ENCODE data around the gene TIGD1.
A peak's percentile ranks its signal among the peaks of the same experiment; 100 is the strongest.

Gene TIGD1

DNA sequence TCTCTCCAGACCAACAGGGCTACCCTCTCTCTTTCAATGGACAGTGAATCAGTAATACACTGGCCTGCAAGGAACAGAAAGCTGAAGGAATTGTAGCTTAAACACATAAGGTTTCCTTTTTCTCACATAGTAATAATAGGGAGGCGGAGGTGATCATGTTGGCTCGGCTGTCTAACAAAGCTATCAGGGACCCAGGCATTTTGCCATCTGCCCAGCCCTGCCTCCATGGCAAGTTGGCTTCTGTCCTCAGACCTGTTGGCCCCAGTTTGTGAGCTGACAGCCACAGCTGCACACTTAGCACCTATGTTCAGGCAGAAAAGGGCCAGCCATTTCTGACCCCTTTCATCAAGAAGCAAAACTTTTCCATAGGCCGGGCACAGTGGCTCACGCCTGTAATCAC lies 12.9 kb downstream of the TIGD1 start:
- H3K27ac ChIP-seq (ENCODE audit: low read length), result no peak overlapping the region
- H4K20me1 ChIP-seq (ENCODE audit: insufficient read depth, low read length), result no peaks in the 10 kb centered on the region
- no peak for DNase-seq
- H3K9me2 ChIP-seq (replicated peaks; ENCODE audit: insufficient read depth, low read length), result no peaks in the 10 kb centered on the region
- H3K9me3 ChIP-seq (replicated peaks; ENCODE audit: insufficient read depth, low read length), result no peaks in the 10 kb centered on the region
- H3K4me2 ChIP-seq (ENCODE audit: low read depth, low read length), result no peak overlapping the region
- TF ChIP-seq EZH2 (optimal IDR thresholded peaks at IDR 0.05; ENCODE audit: low read depth, low read length) (no peak), EZH2phosphoT487 (IDR thresholded peaks at IDR 0.05; ENCODE audit: low read length) (no peak)
- TF ChIP-seq, protein P1, sequence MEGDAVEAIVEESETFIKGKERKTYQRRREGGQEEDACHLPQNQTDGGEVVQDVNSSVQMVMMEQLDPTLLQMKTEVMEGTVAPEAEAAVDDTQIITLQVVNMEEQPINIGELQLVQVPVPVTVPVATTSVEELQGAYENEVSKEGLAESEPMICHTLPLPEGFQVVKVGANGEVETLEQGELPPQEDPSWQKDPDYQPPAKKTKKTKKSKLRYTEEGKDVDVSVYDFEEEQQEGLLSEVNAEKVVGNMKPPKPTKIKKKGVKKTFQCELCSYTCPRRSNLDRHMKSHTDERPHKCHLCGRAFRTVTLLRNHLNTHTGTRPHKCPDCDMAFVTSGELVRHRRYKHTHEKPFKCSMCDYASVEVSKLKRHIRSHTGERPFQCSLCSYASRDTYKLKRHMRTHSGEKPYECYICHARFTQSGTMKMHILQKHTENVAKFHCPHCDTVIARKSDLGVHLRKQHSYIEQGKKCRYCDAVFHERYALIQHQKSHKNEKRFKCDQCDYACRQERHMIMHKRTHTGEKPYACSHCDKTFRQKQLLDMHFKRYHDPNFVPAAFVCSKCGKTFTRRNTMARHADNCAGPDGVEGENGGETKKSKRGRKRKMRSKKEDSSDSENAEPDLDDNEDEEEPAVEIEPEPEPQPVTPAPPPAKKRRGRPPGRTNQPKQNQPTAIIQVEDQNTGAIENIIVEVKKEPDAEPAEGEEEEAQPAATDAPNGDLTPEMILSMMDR (IDR thresholded peaks at IDR 0.05; ENCODE audit: low read length), result no peak
- no peak overlapping the region for H3K9ac ChIP-seq (ENCODE audit: low read length)
- H3K27me3 ChIP-seq (replicated peaks; ENCODE audit: insufficient read depth, low read length), result peaks cover 5% of the 10 kb centered on the region; the same call in 1 of the 2 replicates
- H3F3A ChIP-seq (ENCODE audit: insufficient read depth, low read length), result no peaks in the 10 kb centered on the region
- no peaks in the 10 kb centered on the region for H3K79me2 ChIP-seq (ENCODE audit: low read length)
- no peak overlapping the region for H2AFZ ChIP-seq (ENCODE audit: low read length)
- no peaks in the 10 kb centered on the region for H3K4me1 ChIP-seq (ENCODE audit: low read length)
- H3K4me3 ChIP-seq (ENCODE audit: low read length), result no peak overlapping the region
- H3K36me3 ChIP-seq (replicated peaks; ENCODE audit: insufficient read depth, low read length), result no peaks in the 10 kb centered on the region

- Histone ChIP-seq H3K27me3 (replicated peaks; ENCODE audit: insufficient read depth, low read length) (peaks cover 5% of the 10 kb centered on the region; the same call in 1 of the 2 replicates), H3K4me1 (ENCODE audit: low read length) (no peaks in the 10 kb centered on the region), H3K36me3 (replicated peaks; ENCODE audit: insufficient read depth, low read length) (no peaks in the 10 kb centered on the region), H3F3A (ENCODE audit: insufficient read depth, low read length) (no peaks in the 10 kb centered on the region), H3K4me3 (ENCODE audit: low read length) (no peak overlapping the region), H2AFZ (ENCODE audit: low read length) (no peak overlapping the region), H3K27ac (ENCODE audit: low read length) (no peak overlapping the region), H3K79me2 (ENCODE audit: low read length) (no peaks in the 10 kb centered on the region), H3K9ac (ENCODE audit: low read length) (no peak overlapping the region), H3K4me2 (ENCODE audit: low read depth, low read length) (no peak overlapping the region), H3K9me3 (replicated peaks; ENCODE audit: insufficient read depth, low read length) (no peaks in the 10 kb centered on the region), H4K20me1 (ENCODE audit: insufficient read depth, low read length) (no peaks in the 10 kb centered on the region), H3K9me2 (replicated peaks; ENCODE audit: insufficient read depth, low read length) (no peaks in the 10 kb centered on the region)
- DNase-seq, result no peak
- TF ChIP-seq, protein P1 (IDR thresholded peaks at IDR 0.05; ENCODE audit: low read length), result peak; percentile 30
- TF ChIP-seq EZH2phosphoT487 (IDR thresholded peaks at IDR 0.05; ENCODE audit: low read length), result no peak
- TF ChIP-seq EZH2 (optimal IDR thresholded peaks at IDR 0.05; ENCODE audit: low read depth, low read length), result no peak
These were observed 13.3 kb downstream of the TIGD1 start for GRCh38 chr2:232537079-232537478.

DNA sequence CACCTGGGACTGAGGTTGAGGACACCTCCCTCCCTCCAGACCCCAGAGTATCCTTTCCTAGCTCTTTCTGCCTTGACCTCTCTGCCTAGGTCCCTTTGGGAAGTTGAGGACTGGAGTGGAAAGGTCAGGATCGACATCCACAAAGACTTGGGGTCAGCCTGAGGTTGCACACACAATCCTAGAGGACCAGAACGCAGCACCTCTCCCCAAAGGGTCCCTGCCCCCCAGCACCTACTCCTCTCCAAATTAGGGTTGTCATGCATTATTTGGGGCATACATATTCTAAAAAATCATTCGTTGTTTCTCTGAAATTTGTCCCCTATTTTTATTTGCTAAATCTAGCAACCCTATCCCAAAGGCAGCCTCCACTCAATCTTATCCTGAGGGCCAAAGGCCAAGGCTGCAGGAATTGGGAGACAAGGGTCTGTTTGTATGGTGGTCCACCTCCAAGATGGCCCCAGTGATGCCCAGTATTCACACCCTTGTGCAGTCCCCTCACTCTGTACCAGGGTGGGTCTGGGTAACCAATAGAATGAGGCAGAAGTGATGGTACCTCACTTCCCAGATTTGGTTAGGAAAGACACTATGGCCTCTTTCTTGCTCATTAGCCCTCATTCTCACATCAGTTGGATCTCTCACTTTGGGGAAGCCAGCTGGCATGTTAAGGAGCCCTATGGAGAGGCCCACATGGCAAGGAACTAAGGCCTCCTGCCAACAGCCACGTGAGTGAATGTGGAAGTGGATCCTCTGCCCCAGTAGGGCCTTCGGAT lies 14.4 kb downstream of the TIGD1 start:
- no peaks in the 10 kb centered on the region for H3F3A ChIP-seq (ENCODE audit: insufficient read depth, low read length)
- no peak overlapping the region for H3K9ac ChIP-seq (ENCODE audit: low read length)
- H3K9me3 ChIP-seq (replicated peaks; ENCODE audit: insufficient read depth, low read length), result no peaks in the 10 kb centered on the region
- no peak overlapping the region for H3K27ac ChIP-seq (ENCODE audit: low read length)
- H3K4me3 ChIP-seq (ENCODE audit: low read length), result no peak overlapping the region
- H3K79me2 ChIP-seq (ENCODE audit: low read length), result no peaks in the 10 kb centered on the region
- H3K27me3 ChIP-seq (replicated peaks; ENCODE audit: insufficient read depth, low read length), result peaks cover 5% of the 10 kb centered on the region; the same call in 1 of the 2 replicates
- H3K9me2 ChIP-seq (replicated peaks; ENCODE audit: insufficient read depth, low read length), result no peaks in the 10 kb centered on the region
- no peak for DNase-seq
- no peak overlapping the region for H2AFZ ChIP-seq (ENCODE audit: low read length)
- H3K4me1 ChIP-seq (ENCODE audit: low read length), result no peaks in the 10 kb centered on the region
- H3K4me2 ChIP-seq (ENCODE audit: low read depth, low read length), result no peak overlapping the region
- no peaks in the 10 kb centered on the region for H4K20me1 ChIP-seq (ENCODE audit: insufficient read depth, low read length)
- TF ChIP-seq EZH2phosphoT487 (IDR thresholded peaks at IDR 0.05; ENCODE audit: low read length) (no peak), EZH2 (optimal IDR thresholded peaks at IDR 0.05; ENCODE audit: low read depth, low read length) (no peak)
- TF ChIP-seq, protein P1 (IDR thresholded peaks at IDR 0.05; ENCODE audit: low read length), result no peak
- H3K36me3 ChIP-seq (replicated peaks; ENCODE audit: insufficient read depth, low read length), result no peaks in the 10 kb centered on the region

All from MM.1S (cell line).